ENCODE measurements around the gene TEX22.

DNA sequence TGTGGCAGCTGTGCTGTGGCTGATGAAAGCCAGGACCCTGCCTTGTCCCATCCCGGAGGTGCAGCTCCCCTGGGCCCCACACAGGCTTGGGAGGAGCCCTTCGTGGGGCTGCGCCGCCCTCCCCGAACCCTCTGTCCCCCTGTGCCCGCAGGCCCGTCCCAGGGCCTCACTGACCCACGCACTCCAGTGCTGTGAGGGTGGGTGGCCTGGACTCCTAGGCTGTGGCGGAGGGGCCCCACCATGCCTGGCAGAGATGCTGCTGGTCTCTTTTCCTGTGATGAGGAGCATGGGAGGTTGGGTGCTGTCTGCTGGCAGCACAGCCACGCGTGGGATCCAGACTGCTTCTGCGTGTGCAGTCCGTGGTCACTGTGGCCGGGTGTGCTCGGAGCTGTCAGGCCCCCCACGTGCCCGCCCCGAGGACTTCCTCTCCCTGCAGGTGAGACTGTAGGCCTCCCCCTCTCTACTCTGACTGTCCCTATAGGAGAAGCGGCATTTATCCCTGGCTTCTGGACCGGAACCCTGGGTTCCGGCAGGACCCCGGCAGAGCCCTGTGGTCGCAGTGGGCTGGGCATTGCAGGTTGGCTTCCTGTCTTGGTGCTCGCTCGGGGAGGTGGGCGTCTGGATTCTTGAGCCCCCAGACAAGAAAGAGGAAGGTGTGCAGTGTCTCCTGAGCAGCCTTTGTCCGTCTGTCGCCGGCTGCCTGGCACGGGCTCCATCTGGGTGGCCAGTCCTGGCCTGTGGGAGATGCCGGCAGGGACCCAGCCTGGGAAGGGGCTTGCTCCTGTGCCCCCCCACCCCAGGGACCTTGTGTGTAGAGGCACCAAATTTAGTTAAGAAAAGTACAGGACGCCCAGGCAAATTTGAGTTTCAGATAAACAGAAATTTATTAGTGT, 23.6 kb downstream of the TEX22 start:
- TF ChIP-seq ARNTL (CRISPR knock-in tag; IDR thresholded peaks at IDR 0.05; ENCODE audit: borderline replicate concordance, low read depth) = no peak
- TF ChIP-seq, protein P1, sequence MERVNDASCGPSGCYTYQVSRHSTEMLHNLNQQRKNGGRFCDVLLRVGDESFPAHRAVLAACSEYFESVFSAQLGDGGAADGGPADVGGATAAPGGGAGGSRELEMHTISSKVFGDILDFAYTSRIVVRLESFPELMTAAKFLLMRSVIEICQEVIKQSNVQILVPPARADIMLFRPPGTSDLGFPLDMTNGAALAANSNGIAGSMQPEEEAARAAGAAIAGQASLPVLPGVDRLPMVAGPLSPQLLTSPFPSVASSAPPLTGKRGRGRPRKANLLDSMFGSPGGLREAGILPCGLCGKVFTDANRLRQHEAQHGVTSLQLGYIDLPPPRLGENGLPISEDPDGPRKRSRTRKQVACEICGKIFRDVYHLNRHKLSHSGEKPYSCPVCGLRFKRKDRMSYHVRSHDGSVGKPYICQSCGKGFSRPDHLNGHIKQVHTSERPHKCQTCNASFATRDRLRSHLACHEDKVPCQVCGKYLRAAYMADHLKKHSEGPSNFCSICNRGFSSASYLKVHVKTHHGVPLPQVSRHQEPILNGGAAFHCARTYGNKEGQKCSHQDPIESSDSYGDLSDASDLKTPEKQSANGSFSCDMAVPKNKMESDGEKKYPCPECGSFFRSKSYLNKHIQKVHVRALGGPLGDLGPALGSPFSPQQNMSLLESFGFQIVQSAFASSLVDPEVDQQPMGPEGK (CRISPR knock-in tag; IDR thresholded peaks at IDR 0.05; ENCODE audit: borderline replicate concordance) = no peak
- no peak for TF ChIP-seq ZFP3 (CRISPR knock-in tag; IDR thresholded peaks at IDR 0.05)
- TF ChIP-seq ZNF8 (CRISPR knock-in tag; IDR thresholded peaks at IDR 0.05) = no peak
